Neural cell (in vitro differentiated cells): ENCODE results near the gene PPM1B. TPM values are rescaled to one million over a fixed set of nuclear protein-coding genes. Genes with fewer than 3 reads are reported as not detected.

Experiments used
- H2AFZ ChIP-seq: fragments of 200-600, 300-800 bp; sonication (generic), shearing (Covaris generic); 2 replicates; pipeline ENCODE4 v1.6.0; 2014; ENCODE audit warnings: low read depth, mild to moderate bottlenecking, antibody characterized with exemption, low read length, moderate library complexity
- H3F3A ChIP-seq: fragments of 200-600 bp; shearing (Covaris generic); 2 replicates; pipeline ENCODE4 v1.6.1; 2016; ENCODE audit warnings: mild to moderate bottlenecking, moderate library complexity, mixed read lengths, antibody characterized with exemption, low read length; ENCODE audit not compliant: insufficient read depth, poor library complexity, severe bottlenecking
- H3K27ac ChIP-seq: fragments of 200-600, 300-800 bp; sonication (generic), shearing (Covaris generic); 2 replicates; pipeline ENCODE4 v1.5.1; 2014; ENCODE audit warnings: mild to moderate bottlenecking, low read length, moderate library complexity
- H3K27me3 ChIP-seq: fragments of 300-800, 200-600 bp; sonication (generic), shearing (Covaris generic); 2 replicates; pipeline ENCODE4 v1.6.0; 2014; ENCODE audit warnings: mild to moderate bottlenecking, low read depth, low read length, moderate library complexity; ENCODE audit not compliant: insufficient read depth
- H3K36me3 ChIP-seq: fragments of 300-800, 200-600 bp; sonication (generic), shearing (Covaris generic); 2 replicates; pipeline ENCODE4 v1.5.1; 2014; ENCODE audit warnings: mild to moderate bottlenecking, antibody characterized with exemption, low read length, moderate library complexity; ENCODE audit not compliant: insufficient read depth
- H3K4me2 ChIP-seq: fragments of 300-800, 200-600 bp; sonication (generic), shearing (Covaris generic); 2 replicates; pipeline ENCODE4 v1.6.0; 2014; ENCODE audit warnings: mild to moderate bottlenecking, low read length
- H3K4me3 ChIP-seq: fragments of 300-800, 200-600 bp; sonication (generic), shearing (Covaris generic); 2 replicates; pipeline ENCODE4 v1.5.1; 2014; ENCODE audit warnings: mild to moderate bottlenecking, low read length, moderate library complexity
- H3K79me2 ChIP-seq: fragments of 200-600 bp; shearing (Covaris generic); replicated peaks from 2 replicates; pipeline ENCODE4 v1.6.0; 2014; ENCODE audit warnings: mild to moderate bottlenecking, low read length, moderate library complexity; ENCODE audit not compliant: insufficient read depth
- H3K9ac ChIP-seq: fragments of 300-800, 200-600 bp; sonication (generic), shearing (Covaris generic); 2 replicates; pipeline ENCODE4 v1.6.1; 2016; ENCODE audit warnings: mild to moderate bottlenecking, low read length, mixed read lengths
- H3K9me2 ChIP-seq: fragments of 200-600 bp; shearing (Covaris generic); 2 replicates; pipeline ENCODE4 v1.6.1; 2016; ENCODE audit warnings: mild to moderate bottlenecking, low read length, mixed read lengths; ENCODE audit not compliant: insufficient read depth
- H3K9me3 ChIP-seq: fragments of 200-600, 300-800 bp; sonication (generic), shearing (Covaris generic); 2 replicates; pipeline ENCODE4 v1.6.1; 2016; ENCODE audit warnings: mild to moderate bottlenecking, mixed run types, low read length, moderate library complexity, mixed read lengths
- H4K20me1 ChIP-seq: fragments of 200-600 bp; shearing (Covaris generic); 2 replicates; pipeline ENCODE4 v1.6.1; 2016; ENCODE audit warnings: mild to moderate bottlenecking, mixed run types; ENCODE audit not compliant: insufficient read depth
- EP300 ChIP-seq: fragments of 450-650 bp; conservative IDR thresholded peaks from 2 replicates; pipeline ENCODE4 v1.6.1; 2014; ENCODE audit warnings: antibody characterized with exemption, mild to moderate bottlenecking, moderate library complexity; ENCODE audit not compliant: poor library complexity, severe bottlenecking
- EZH2 ChIP-seq: fragments of 200-600, 300-800 bp; shearing (Covaris generic), sonication (generic); IDR thresholded peaks from 2 replicates; pipeline ENCODE4 v1.6.1; 2014; ENCODE audit warnings: antibody characterized with exemption, low read length, borderline replicate concordance, mild to moderate bottlenecking; ENCODE audit not compliant: insufficient read depth, poor library complexity, severe bottlenecking
- MXI1 ChIP-seq: fragments of 450-650 bp; conservative IDR thresholded peaks from 2 replicates; pipeline ENCODE4 v1.6.1; 2014; ENCODE audit warnings: antibody characterized with exemption, mild to moderate bottlenecking; ENCODE audit not compliant: poor library complexity, severe bottlenecking
- POLR2AphosphoS5 ChIP-seq: IDR thresholded peaks from 2 replicates; pipeline ENCODE4 v1.6.1; 2012
- RAD21 ChIP-seq: fragments of 450-650 bp; conservative IDR thresholded peaks from 2 replicates; pipeline ENCODE4 v1.6.1; 2014; ENCODE audit warnings: antibody characterized with exemption, mild to moderate bottlenecking, moderate library complexity
- SMC3 ChIP-seq: fragments of 450-650 bp; conservative IDR thresholded peaks from 2 replicates; pipeline ENCODE4 v1.6.1; 2014; ENCODE audit warnings: antibody characterized with exemption, mild to moderate bottlenecking, moderate library complexity; ENCODE audit not compliant: poor library complexity
- TAF1 ChIP-seq: IDR thresholded peaks from 2 replicates; pipeline ENCODE4 v1.6.1; 2012; ENCODE audit warnings: low read depth
- polyA plus RNA-seq: library from polyadenylated mRNA; depleted of rRNA; stranded (reverse); fragments of >200 nt; gene quantifications from 2 replicates; pipeline ENCODE4 v1.2.3, GENCODE V29; 2014
- TF ChIP-seq, protein P1 (sequence below): fragments of 450-650 bp; IDR thresholded peaks from 2 replicates; pipeline ENCODE4 v1.5.1; 2014; ENCODE audit warnings: antibody characterized with exemption, mild to moderate bottlenecking, moderate library complexity; ENCODE audit not compliant: poor library complexity, severe bottlenecking
- TF ChIP-seq, protein P2 (sequence below): IDR thresholded peaks from 2 replicates; pipeline ENCODE4 v1.6.1; 2012; ENCODE audit warnings: borderline replicate concordance

PPM1B gene
- polyA plus RNA-seq, 1 donor from 2014 or later = 116 TPM

DNA sequence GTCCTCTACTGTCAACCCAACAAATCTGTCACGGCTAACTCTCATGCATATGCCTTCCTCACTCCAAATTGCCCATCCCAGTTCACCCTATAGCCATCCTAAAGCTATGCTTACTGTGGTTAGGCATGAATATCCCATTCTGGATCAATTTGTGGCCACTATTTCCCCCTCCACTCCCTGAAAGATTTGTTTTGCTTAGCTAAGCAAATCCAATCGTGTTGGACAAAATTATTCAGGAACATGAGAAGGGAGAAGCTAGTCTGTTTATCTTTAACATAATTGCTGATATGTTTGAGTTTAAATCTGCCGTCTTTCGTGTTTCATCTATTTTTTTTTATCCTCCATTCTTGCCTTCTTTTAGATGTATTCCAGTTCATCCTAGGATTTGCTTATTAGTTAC, 43.6 kb downstream of the PPM1B start:
- TF ChIP-seq TAF1 = no peak
- no peak overlapping the region for H2AFZ ChIP-seq
- no peak overlapping the region for H3K27ac ChIP-seq
- H3K36me3 ChIP-seq = no peaks in the 10 kb centered on the region
- no peaks in the 10 kb centered on the region for H3K9me2 ChIP-seq
- no peak overlapping the region for H3K4me3 ChIP-seq
- no peak overlapping the region for H3K4me2 ChIP-seq
- no peaks in the 10 kb centered on the region for H3K9me3 ChIP-seq
- H3K27me3 ChIP-seq = no peaks in the 10 kb centered on the region
- H3K79me2 ChIP-seq = peaks cover 11% of the 10 kb centered on the region
- H3F3A ChIP-seq = no peaks in the 10 kb centered on the region
- H3K9ac ChIP-seq = no peak overlapping the region
- H4K20me1 ChIP-seq = no peaks in the 10 kb centered on the region

DNA sequence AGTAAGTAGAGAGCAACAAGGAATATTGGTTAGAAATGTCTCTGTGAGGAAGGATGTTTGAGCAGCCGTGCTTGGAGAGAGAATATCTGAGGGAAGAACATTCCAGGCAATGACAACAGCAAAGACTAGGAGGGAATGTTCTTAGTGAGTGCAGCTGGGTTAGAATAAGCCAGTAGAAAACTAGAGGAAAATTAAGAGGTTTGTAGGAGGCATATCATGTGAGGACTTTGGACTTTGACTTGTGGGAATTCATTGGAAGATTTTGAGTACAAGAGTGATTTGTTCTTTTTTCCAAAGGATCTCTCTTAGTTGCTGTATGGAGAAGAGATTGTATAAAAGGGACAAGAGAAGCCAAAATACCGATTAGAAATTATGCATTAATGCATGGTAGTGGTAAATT, 47.2 kb downstream of the PPM1B start:
- Histone ChIP-seq H3K4me2 (no peak overlapping the region), H3K27me3 (no peaks in the 10 kb centered on the region), H3F3A (no peaks in the 10 kb centered on the region), H3K27ac (no peak overlapping the region), H4K20me1 (no peaks in the 10 kb centered on the region), H3K36me3 (no peaks in the 10 kb centered on the region), H3K4me3 (no peak overlapping the region), H3K79me2 (no peaks in the 10 kb centered on the region), H2AFZ (no peak overlapping the region), H3K9ac (no peak overlapping the region), H3K9me3 (no peaks in the 10 kb centered on the region), H3K9me2 (no peaks in the 10 kb centered on the region)
- no peak for TF ChIP-seq MXI1
- no peak for TF ChIP-seq TAF1
- TF ChIP-seq EZH2 = no peak
- TF ChIP-seq SMC3 = no peak
- no peak for TF ChIP-seq RAD21

DNA sequence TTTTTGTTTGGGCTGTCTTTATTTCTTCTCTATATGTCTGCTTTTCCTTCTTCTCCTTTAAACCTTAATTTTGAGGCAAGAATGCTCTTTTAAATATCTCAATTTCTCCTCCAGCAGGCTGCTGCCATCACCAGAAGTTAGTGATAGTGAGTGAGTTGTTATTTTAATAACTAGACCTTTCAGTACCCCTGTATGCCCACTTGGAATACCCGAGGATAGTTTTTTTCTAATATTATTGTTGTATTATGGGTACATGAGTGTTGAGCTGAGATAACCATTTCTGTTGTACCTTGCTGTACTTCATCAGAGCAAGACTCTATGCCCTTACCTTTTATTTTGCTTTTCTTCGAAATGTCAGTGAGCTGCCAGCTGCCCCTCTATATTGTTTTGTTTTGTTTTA, 50.1 kb downstream of the PPM1B start:
- TF ChIP-seq EP300 = no peak
- no peak for TF ChIP-seq TAF1
- TF ChIP-seq, protein P1, sequence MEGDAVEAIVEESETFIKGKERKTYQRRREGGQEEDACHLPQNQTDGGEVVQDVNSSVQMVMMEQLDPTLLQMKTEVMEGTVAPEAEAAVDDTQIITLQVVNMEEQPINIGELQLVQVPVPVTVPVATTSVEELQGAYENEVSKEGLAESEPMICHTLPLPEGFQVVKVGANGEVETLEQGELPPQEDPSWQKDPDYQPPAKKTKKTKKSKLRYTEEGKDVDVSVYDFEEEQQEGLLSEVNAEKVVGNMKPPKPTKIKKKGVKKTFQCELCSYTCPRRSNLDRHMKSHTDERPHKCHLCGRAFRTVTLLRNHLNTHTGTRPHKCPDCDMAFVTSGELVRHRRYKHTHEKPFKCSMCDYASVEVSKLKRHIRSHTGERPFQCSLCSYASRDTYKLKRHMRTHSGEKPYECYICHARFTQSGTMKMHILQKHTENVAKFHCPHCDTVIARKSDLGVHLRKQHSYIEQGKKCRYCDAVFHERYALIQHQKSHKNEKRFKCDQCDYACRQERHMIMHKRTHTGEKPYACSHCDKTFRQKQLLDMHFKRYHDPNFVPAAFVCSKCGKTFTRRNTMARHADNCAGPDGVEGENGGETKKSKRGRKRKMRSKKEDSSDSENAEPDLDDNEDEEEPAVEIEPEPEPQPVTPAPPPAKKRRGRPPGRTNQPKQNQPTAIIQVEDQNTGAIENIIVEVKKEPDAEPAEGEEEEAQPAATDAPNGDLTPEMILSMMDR = no peak
- TF ChIP-seq RAD21 = no peak
- no peak for TF ChIP-seq SMC3
- no peak for TF ChIP-seq POLR2AphosphoS5
- no peak for TF ChIP-seq EZH2
- TF ChIP-seq, protein P2, sequence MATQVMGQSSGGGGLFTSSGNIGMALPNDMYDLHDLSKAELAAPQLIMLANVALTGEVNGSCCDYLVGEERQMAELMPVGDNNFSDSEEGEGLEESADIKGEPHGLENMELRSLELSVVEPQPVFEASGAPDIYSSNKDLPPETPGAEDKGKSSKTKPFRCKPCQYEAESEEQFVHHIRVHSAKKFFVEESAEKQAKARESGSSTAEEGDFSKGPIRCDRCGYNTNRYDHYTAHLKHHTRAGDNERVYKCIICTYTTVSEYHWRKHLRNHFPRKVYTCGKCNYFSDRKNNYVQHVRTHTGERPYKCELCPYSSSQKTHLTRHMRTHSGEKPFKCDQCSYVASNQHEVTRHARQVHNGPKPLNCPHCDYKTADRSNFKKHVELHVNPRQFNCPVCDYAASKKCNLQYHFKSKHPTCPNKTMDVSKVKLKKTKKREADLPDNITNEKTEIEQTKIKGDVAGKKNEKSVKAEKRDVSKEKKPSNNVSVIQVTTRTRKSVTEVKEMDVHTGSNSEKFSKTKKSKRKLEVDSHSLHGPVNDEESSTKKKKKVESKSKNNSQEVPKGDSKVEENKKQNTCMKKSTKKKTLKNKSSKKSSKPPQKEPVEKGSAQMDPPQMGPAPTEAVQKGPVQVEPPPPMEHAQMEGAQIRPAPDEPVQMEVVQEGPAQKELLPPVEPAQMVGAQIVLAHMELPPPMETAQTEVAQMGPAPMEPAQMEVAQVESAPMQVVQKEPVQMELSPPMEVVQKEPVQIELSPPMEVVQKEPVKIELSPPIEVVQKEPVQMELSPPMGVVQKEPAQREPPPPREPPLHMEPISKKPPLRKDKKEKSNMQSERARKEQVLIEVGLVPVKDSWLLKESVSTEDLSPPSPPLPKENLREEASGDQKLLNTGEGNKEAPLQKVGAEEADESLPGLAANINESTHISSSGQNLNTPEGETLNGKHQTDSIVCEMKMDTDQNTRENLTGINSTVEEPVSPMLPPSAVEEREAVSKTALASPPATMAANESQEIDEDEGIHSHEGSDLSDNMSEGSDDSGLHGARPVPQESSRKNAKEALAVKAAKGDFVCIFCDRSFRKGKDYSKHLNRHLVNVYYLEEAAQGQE = no peak
- TF ChIP-seq MXI1 = no peak

More for the DNA sequence above, 50.1 kb downstream of the PPM1B start:
- Histone ChIP-seq H3K79me2 (no peaks in the 10 kb centered on the region), H3K27ac (no peak overlapping the region), H4K20me1 (no peaks in the 10 kb centered on the region), H3K9ac (no peak overlapping the region), H3F3A (no peaks in the 10 kb centered on the region), H3K4me3 (no peak overlapping the region), H3K27me3 (no peaks in the 10 kb centered on the region), H3K9me2 (no peaks in the 10 kb centered on the region), H2AFZ (no peak overlapping the region), H3K4me2 (no peak overlapping the region), H3K36me3 (no peaks in the 10 kb centered on the region), H3K9me3 (no peaks in the 10 kb centered on the region)
